ENCODE measurements around the gene TMEM60. TPM values are rescaled to one million over a fixed set of nuclear protein-coding genes. Genes with fewer than 3 reads are reported as not detected.

Gene TMEM60
- polyA plus RNA-seq, 1 donor from 2014 or later: 29.3 TPM

DNA sequence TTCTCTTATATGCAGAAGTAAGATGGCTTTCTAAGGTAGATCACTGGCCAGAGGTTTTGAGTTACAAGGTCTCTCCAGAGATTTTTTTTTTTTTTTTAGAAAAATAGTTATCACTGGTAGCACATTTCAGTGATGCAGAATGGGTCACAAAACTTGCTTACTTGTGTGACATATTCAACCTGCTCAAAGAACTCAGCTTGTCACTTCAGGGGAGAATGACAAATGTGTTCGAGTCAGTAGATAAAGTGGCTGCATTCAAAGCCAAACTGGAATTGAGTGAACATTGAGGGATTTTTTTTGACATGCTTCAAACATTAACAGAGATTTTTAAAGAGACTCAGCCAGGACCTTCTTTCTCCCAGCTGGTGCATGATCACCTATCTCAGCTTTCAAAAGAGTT is 33.7 kb upstream of the TMEM60 start:
- Histone ChIP-seq H3F3A (ENCODE audit: insufficient read depth, low read length, poor library complexity, severe bottlenecking) (no peaks in the 10 kb centered on the region), H3K4me3 (ENCODE audit: low read length) (no peak overlapping the region), H3K27me3 (ENCODE audit: insufficient read depth, low read depth, low read length) (no peaks in the 10 kb centered on the region), H3K79me2 (replicated peaks; ENCODE audit: insufficient read depth, low read length) (no peaks in the 10 kb centered on the region), H3K9ac (ENCODE audit: low read length) (no peak overlapping the region), H3K4me2 (ENCODE audit: low read length) (no peak overlapping the region), H3K27ac (ENCODE audit: low read length) (no peak overlapping the region), H3K9me2 (ENCODE audit: insufficient read depth, low read length) (no peaks in the 10 kb centered on the region), H3K36me3 (ENCODE audit: insufficient read depth, low read length) (no peaks in the 10 kb centered on the region), H3K9me3 (ENCODE audit: low read length) (no peaks in the 10 kb centered on the region), H4K20me1 (ENCODE audit: insufficient read depth) (no peaks in the 10 kb centered on the region), H2AFZ (ENCODE audit: low read depth, low read length) (no peak overlapping the region)
- TF ChIP-seq EP300 (conservative IDR thresholded peaks at IDR 0.05; ENCODE audit: poor library complexity, severe bottlenecking): no peak
- no peak for TF ChIP-seq EZH2 (IDR thresholded peaks at IDR 0.05; ENCODE audit: borderline replicate concordance, insufficient read depth, low read length, poor library complexity, severe bottlenecking)
- no peak for TF ChIP-seq MXI1 (conservative IDR thresholded peaks at IDR 0.05; ENCODE audit: poor library complexity, severe bottlenecking)
- TF ChIP-seq, protein P1, sequence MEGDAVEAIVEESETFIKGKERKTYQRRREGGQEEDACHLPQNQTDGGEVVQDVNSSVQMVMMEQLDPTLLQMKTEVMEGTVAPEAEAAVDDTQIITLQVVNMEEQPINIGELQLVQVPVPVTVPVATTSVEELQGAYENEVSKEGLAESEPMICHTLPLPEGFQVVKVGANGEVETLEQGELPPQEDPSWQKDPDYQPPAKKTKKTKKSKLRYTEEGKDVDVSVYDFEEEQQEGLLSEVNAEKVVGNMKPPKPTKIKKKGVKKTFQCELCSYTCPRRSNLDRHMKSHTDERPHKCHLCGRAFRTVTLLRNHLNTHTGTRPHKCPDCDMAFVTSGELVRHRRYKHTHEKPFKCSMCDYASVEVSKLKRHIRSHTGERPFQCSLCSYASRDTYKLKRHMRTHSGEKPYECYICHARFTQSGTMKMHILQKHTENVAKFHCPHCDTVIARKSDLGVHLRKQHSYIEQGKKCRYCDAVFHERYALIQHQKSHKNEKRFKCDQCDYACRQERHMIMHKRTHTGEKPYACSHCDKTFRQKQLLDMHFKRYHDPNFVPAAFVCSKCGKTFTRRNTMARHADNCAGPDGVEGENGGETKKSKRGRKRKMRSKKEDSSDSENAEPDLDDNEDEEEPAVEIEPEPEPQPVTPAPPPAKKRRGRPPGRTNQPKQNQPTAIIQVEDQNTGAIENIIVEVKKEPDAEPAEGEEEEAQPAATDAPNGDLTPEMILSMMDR (IDR thresholded peaks at IDR 0.05; ENCODE audit: poor library complexity, severe bottlenecking): no peak
- TF ChIP-seq POLR2AphosphoS5 (IDR thresholded peaks at IDR 0.05): no peak
- TF ChIP-seq RAD21 (conservative IDR thresholded peaks at IDR 0.05): no peak
- TF ChIP-seq TAF1 (IDR thresholded peaks at IDR 0.05; ENCODE audit: low read depth): no peak
- no peak for TF ChIP-seq SMC3 (conservative IDR thresholded peaks at IDR 0.05; ENCODE audit: poor library complexity)
- TF ChIP-seq, protein P2, sequence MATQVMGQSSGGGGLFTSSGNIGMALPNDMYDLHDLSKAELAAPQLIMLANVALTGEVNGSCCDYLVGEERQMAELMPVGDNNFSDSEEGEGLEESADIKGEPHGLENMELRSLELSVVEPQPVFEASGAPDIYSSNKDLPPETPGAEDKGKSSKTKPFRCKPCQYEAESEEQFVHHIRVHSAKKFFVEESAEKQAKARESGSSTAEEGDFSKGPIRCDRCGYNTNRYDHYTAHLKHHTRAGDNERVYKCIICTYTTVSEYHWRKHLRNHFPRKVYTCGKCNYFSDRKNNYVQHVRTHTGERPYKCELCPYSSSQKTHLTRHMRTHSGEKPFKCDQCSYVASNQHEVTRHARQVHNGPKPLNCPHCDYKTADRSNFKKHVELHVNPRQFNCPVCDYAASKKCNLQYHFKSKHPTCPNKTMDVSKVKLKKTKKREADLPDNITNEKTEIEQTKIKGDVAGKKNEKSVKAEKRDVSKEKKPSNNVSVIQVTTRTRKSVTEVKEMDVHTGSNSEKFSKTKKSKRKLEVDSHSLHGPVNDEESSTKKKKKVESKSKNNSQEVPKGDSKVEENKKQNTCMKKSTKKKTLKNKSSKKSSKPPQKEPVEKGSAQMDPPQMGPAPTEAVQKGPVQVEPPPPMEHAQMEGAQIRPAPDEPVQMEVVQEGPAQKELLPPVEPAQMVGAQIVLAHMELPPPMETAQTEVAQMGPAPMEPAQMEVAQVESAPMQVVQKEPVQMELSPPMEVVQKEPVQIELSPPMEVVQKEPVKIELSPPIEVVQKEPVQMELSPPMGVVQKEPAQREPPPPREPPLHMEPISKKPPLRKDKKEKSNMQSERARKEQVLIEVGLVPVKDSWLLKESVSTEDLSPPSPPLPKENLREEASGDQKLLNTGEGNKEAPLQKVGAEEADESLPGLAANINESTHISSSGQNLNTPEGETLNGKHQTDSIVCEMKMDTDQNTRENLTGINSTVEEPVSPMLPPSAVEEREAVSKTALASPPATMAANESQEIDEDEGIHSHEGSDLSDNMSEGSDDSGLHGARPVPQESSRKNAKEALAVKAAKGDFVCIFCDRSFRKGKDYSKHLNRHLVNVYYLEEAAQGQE (IDR thresholded peaks at IDR 0.05; ENCODE audit: borderline replicate concordance): no peak

DNA sequence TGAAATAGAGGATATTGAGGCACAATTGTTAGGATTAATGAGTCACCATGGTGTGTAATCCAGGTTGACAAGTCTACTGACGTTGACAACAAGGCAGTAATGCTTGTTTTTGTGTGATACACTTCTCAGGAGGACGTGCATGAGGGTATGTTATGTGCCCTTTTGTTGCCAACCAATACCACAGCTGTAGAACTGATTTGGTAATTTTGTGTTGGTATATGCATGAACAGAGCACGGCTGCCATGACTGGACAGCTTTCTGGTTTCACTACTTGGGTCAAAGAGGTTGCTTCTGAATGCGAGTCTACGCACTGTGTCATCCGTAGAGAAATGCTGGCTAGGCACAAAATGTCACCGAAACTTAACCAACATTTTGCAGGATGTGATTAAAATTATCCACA is 33.2 kb upstream of the TMEM60 start:
- Histone ChIP-seq H3K36me3 (ENCODE audit: insufficient read depth, low read length) (no peaks in the 10 kb centered on the region), H3K9me3 (ENCODE audit: low read length) (no peaks in the 10 kb centered on the region), H3K9me2 (ENCODE audit: insufficient read depth, low read length) (no peaks in the 10 kb centered on the region), H3F3A (ENCODE audit: insufficient read depth, low read length, poor library complexity, severe bottlenecking) (no peaks in the 10 kb centered on the region), H3K4me3 (ENCODE audit: low read length) (no peak overlapping the region), H2AFZ (ENCODE audit: low read depth, low read length) (no peak overlapping the region), H3K27ac (ENCODE audit: low read length) (no peak overlapping the region), H3K4me2 (ENCODE audit: low read length) (no peak overlapping the region), H3K9ac (ENCODE audit: low read length) (no peak overlapping the region), H4K20me1 (ENCODE audit: insufficient read depth) (no peaks in the 10 kb centered on the region), H3K27me3 (ENCODE audit: insufficient read depth, low read depth, low read length) (no peaks in the 10 kb centered on the region), H3K79me2 (replicated peaks; ENCODE audit: insufficient read depth, low read length) (no peaks in the 10 kb centered on the region)
- TF ChIP-seq TAF1 (IDR thresholded peaks at IDR 0.05; ENCODE audit: low read depth): no peak
- TF ChIP-seq POLR2AphosphoS5 (IDR thresholded peaks at IDR 0.05): no peak
- TF ChIP-seq EP300 (conservative IDR thresholded peaks at IDR 0.05; ENCODE audit: poor library complexity, severe bottlenecking): no peak
- no peak for TF ChIP-seq MXI1 (conservative IDR thresholded peaks at IDR 0.05; ENCODE audit: poor library complexity, severe bottlenecking)
- TF ChIP-seq, protein P2 (IDR thresholded peaks at IDR 0.05; ENCODE audit: borderline replicate concordance): no peak
- TF ChIP-seq, protein P1 (IDR thresholded peaks at IDR 0.05; ENCODE audit: poor library complexity, severe bottlenecking): no peak
- no peak for TF ChIP-seq RAD21 (conservative IDR thresholded peaks at IDR 0.05)
- TF ChIP-seq EZH2 (IDR thresholded peaks at IDR 0.05; ENCODE audit: borderline replicate concordance, insufficient read depth, low read length, poor library complexity, severe bottlenecking): no peak
- no peak for TF ChIP-seq SMC3 (conservative IDR thresholded peaks at IDR 0.05; ENCODE audit: poor library complexity)
